NCI-H2107 (cell line): ENCODE data around the gene TCF23.
"Not testable (repeated sequence)": the region's sequence is repeated elsewhere in the genome, so short reads cannot be mapped to it uniquely, and the experiment has no call there.

Experiments used
- DNase-seq: peaks from one replicate; lab custom pipeline; 2025; lab: John Stamatoyannopoulos, UW

The TCF23 gene

GRCh38 chr2:27154488-27154887 lies 5.7 kb downstream of the TCF23 start:
- no peak for DNase-seq

DNA sequence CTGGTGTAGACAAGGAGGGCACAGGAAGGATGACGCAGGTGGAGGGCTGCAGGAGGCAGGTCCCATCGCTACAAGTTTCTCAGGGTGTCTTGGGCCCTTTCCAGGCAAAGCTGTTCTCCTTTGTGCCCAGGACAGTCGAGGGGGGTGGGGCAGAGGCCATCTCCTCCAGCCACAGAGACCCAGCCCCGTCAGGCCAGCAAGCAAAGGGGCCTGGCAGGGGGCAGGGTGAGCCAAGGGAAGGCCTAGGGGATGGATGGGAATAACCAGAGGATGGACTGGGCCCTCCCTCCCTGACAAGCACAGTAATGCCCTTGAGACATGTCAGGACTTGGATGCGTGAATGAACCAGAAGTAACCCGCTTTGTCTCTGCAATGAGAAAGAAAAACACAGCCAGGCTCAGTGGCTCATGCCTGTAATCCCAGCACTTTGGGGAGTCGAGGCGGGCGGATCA lies 6.3 kb downstream of the TCF23 start:
- no peak for DNase-seq

- DNase-seq: no peak
Measured at GRCh38 chr2:27158468-27158867, 9.7 kb downstream of the TCF23 start.

- DNase-seq: no peak
Measured at GRCh38 chr2:27159271-27159670, 10.5 kb downstream of the TCF23 start.

DNA sequence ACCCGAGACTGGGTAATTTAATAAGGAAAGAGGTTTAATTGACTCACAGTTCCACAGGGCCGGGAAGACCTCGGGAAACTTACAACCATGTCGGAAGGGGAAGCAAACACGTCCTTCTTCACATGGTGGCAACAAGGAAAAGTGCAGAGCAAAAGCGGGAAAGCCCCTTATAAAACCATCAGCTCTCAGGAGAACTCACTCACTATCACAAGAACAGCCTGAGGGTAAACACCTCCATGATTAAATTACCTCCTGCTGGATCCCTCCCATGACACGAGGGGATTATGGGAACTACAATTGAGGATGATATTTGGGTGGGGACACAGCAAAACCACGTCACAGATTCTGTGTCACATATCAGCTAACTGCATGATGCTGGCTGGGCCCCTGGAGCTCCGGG lies 11.4 kb downstream of the TCF23 start:
- DNase-seq: no peak

DNA sequence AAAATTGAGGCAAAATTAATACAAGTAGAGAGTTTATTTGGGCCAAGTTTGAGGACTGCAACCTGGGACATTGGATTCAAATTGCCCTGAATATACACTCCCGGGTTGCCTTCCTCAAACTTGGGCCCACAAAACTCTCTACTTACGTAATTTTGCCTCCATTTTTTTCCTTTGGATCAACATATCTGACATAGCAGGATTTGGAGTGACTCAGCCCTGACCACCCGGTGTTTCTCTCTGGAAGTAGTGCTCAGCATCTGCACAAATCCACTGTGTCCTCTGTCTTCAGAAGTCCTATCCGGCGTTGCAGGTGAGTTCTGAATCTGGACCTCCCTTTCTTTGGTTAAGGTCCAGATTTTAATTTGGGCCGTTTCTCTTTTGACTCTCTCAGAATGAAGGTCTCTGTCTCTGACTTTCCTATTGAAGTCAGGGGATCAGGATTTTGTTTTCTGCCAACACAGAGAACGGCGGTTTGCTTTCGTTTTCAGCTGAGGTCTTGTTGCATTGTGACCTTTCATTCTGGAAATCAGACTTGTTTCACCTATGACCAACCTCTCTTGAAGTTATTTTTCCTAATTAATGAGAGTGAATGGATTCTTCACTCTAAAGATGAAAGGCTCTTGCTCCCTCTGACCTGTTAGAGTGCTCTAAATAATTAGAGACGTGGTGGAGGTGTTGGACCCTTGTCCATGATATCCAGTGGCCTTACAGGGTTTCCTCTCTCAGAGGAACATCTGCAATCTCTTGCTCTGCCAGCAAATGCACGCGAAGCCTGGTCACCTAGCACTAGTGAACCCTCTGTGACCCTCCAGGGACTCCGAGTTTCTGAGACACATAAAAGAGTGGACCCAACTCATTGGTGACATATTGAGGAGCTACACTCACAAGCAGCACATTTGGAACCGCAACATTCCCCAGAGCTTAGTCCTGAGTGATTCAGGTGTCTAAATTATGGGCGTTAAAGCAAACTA lies 13.6 kb downstream of the TCF23 start:
- DNase-seq: no peak

DNA sequence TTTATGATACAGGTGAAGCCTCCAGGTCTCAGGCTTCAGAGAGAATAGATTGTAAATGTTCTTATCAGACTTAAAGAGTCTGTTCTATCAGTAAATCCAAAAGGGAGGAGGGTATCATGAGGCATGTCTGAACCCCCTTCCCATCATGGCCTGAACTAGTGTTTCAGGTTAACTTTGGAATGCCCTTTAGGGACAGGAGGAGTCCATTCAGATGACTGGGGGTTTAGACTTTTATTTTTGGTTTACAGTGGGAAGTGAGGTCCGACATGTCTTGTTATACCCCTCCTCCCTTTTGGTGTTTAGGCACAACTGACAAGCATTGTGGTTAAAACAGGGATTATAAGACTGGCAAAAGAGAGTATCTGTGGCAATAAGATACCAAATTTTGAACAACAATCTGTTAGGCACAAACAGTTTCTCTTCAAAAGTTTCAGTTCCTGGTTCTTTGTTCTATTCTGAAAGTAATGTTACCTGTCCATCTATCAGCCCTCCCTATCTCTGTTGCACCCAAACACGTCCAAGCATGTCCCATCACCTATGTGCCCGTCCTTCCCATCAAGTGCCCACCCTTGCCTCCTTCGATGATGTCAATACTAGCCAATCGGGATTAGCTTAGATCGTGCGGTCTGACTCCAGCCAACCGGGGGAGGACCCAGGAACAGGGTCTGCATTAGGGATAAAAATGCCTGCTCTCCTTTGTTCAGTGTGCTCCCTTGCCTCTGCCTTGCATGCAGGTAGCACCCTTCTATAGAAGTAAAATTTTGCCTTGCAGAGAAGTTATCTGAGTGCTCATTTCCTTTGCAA lies 16.4 kb downstream of the TCF23 start:
- DNase-seq: no peak

DNA sequence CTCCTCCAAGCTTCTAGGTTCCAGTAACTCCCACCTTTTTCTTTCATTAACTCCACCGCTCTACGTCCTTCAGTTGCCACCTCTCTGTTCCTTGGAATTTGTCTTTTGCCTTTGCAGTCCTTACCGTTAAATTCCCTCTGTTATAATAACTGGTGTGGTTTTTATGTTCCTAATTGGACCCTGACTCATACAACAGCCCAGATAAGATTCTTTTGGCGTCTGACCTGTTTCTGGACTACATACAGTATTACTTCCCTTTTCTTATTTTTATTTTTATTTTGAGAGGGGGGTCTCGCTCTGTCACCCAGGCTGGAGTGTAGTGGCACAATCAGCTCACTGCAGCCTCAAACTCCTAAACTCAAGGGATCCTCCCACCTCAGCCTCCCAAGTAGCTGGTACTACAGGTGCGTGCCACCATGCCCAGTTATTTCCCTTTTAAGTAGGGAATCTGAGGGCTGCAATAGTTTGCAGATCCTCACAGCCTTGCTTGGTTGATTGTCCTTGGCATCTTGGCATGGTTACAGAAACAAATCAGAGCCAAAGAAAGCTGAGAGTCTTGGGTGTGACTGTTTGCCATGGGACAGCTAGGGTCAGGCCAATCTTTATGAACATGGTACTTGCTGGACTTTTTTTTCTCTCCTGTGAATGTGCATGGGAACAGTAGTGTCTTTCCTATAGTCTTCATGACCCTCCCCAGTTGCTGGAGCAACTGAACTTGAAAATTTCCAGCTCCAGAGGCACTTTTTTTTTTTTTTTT lies 22.0 kb downstream of the TCF23 start:
- no peak for DNase-seq

DNA sequence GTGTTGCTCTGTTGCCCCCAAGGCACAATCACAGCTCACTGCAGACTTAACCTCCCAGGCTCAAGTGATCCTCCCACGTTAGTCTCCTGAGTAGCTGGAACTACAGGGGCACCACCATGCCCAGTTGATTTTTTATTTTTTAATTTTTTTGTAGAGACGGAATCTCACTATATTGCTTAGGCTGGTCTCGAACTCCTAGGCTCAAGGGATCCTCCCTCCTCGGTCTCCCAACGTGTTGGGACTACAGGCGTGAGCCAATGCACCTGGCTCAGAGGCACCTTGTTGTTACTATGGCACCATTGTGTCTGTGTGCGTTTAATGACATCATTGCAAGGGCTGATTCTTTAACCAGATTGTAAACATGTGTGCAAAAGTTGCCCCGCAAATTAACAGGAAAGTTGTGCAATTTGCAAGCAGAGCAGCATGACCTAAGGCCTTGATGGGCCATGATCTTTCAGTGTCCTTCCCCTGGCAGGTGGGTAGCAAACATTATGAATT lies 22.6 kb downstream of the TCF23 start:
- no peak for DNase-seq

GRCh38 chr2:27174638-27175037 lies 25.8 kb downstream of the TCF23 start:
- DNase-seq: no peak

GRCh38 chr2:27175330-27175729 lies 26.5 kb downstream of the TCF23 start:
- DNase-seq: no peak

DNA sequence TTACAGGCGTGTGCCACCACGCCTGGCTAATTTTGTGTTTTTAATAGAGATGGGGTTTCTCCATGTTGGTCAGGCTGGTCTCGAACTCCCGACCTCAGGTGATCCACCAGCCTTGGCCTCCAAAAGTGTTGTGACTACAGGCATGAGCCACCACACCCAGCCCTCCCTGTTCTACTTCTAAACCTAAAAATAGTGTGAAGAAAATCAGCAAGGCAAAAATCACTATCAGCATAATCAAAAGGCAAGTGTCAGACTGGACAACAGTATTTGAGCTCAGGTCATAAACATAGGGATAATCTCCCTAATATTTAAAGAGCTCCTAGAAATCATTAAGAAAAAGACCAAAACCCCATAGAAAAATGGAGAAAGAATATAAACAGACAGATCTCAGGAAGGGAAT lies 27.0 kb downstream of the TCF23 start:
- DNase-seq: not testable (repeated sequence)

DNA sequence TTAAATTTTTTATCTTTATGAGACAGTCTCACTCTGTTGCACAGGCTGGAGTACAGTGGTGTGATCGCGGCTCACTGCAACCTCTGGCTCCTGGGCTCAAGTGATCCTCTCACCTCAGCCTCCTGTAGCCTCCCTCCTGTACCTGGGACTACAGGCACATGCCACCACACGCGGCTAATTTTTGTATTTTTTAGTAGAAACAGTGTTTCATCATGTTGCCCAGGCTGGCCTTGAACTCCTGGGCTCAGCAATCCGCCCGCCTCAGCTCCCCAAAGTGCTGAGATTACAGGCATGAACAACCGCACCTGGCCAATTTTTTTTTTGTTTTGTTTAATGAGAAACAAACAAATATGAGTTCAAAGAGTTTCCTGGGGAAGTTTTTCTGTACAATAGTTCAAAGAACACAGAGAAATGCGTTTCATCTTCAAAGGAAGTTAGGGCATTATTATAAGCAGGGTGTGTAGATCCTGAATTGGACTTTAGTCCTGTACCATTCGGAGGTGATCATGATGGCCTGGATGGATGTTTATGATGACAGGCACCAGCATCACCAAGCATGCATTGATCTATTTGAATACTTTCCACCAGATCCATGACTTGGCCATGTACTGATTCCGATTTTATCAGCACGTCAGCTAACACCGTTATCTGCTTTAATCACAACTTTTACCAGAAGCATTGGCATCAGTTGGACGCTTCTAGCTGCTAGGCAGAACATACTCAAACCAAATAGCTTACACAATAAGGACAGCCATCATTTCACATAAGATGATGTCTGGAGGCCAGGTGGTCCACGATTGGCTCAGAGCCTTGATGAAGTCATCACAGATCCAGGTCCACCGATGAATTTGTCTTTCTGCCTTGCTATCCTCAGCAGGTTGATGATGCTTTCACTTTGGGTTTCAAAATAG lies 28.9 kb downstream of the TCF23 start:
- no peak for DNase-seq

DNA sequence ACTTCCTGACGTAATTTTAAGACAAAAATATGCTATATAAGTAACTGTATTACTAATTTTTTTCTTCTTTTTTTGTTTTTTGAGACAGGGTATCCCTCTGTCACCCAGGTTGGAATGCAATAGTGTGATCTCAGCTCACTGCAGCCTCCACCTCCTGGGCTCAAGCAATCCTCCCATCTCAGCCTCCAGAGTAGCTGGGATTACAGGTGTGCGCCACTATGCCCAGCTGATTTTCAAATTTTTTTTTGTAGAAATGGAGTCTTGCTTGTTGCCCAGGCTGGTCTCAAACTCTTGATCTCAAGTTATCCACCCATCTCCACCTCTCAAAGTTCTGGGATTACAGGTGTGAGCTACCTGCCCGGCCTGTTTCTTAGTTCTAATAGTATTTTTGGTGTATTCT lies 29.7 kb downstream of the TCF23 start:
- DNase-seq: no peak

DNA sequence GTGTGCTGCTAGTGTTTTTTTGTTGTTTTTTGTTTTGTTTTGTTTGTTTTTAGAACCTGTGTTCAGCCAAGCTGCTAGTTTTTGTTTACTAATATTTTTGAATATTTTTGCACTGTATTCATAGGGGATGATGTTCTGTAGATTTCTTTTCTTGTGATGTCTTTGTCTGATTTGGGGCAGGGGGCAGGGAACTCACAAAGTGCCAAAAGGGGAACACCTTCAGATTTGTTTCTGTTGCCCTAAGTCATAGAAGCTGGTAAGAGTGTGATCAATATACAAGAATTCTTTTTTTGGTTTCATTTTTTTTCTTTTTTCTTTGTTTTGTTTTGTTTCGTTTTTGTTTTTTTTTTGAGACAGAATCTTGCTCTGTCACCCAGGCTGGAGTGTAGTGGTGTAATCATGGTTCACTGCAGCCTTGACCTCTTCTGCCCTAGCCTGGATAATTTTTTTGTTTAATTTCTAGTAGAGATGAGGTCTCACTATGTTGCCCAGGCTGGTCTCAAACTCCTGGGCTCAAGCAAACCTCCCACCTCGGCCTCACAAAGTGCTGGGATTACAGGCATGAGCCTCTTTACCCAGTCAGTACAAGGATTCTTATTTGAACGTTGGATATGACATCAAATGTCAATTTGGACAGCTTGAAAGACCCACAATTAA lies 30.7 kb downstream of the TCF23 start:
- DNase-seq: no peak

GRCh38 chr2:27182346-27182745 lies 33.5 kb downstream of the TCF23 start:
- no peak for DNase-seq

GRCh38 chr2:27184115-27184514 lies 35.3 kb downstream of the TCF23 start:
- DNase-seq: no peak

DNA sequence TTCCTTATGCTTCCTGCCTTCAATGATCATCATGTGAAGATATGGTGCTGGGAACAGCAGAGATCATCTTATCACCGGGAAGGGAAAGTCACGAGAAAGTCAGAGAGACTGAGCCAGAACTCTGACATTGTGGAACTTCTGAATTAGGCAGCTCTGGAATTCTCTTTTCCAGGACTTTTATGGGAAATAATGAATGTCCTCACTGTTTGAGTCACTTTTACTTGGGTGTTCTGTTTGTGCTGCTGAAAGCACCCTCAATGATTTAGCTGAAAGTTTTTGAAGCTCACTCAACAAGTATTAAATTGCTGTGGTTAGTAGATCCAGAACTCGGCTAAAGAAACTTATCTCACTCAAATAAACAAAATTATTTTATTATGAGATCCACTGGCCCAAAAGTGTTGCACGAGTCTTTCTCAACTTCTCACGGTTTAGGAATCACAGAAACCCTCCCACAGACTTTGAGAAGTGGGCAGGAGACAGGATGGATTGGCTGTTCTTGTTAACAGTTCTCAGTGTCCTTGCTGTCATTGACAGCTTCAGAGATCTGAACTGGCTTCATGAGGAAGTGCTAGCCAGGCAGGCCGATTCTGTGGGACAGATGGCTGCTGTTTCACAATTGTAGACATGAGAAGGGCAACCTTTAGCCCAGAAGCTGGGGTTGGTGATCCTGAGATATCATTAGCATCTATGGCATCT lies 36.7 kb downstream of the TCF23 start:
- no peak for DNase-seq

GRCh38 chr2:27186613-27187345 lies 38.0 kb downstream of the TCF23 start:
- DNase-seq: no peak
